HG03558 (cell line): ENCODE measurements around the gene SLC6A6.

ENCODE experiments used
- ATAC-seq: cut with Tn5 transposase; IDR thresholded peaks from one replicate; pipeline ENCODE4 v1.9.1; 2021; ENCODE audit warnings: moderate number of reproducible peaks; ENCODE audit not compliant: unreplicated experiment; ENCODE audit errors: extremely low read depth

The SLC6A6 gene

DNA sequence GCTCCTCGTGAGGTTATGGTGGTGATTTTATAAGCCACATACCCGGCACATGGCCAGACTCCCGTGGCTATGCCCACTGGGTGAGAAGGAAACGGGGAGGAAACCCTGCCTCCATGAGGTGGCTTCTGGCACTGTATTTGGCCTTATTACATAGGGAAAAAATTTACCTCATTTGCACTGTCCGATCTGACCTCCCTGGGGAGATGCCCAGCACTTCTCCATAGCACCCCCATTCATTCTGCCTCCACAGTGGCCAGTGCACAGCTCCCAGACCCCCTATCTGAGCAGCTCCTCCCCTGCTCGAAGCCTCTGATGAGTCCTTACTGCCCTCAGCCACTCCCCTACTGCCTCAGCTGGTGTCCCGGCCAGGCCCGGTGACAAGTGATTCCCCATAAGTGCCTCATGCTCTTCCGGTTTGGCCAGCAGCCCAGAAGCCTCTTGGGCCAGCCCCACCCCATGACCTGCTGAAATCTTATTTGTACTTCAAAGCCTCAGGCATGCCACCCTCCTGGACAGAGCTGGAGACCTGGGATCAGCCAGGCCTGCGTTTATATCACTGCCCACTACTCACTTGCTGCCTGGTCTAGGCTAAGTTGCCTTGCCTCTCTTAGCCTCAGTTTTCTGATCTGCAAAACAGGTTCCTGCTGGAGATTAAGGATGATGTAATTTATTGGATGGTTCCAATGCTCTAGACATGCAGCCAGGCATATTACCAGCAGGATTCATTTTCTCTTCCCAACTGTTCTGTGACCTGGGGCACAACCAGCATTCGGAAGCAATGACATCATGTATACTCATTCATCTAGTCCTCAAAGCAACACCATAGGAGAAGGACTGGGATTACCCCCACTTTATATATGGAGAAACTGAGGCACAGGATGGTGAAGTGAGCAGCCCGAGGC is 30.6 kb upstream of the SLC6A6 start:
- no peak for ATAC-seq

GRCh38 chr3:14372587-14372986 is 29.8 kb upstream of the SLC6A6 start:
- ATAC-seq = no peak

GRCh38 chr3:14373753-14374376 is 28.5 kb upstream of the SLC6A6 start:
- ATAC-seq = no peak

DNA sequence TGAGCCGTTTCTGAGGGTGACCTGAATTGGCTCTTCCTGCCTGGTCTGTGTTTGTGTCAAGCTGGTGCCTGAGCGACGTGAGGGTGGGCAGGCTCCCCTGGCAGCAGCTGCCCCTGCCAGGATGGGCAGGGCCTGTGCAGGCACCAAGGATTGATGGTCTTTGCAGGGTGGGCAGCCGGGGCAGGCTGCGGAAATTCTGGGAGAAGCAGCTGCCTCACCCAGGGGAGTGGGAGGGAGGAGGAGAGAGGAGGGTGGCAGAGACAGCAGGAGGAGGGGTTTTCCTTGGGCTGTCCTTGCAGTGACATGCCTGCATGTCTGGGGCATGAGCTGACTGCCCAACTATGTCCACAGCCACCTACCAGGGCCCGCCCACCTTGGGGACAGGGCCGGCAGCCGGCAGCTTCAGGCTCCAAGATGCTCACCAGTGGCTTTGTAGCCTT is 27.9 kb upstream of the SLC6A6 start:
- ATAC-seq = no peak

- ATAC-seq = no peak
Observed at GRCh38 chr3:14375192-14375591, 27.2 kb upstream of the SLC6A6 start.

DNA sequence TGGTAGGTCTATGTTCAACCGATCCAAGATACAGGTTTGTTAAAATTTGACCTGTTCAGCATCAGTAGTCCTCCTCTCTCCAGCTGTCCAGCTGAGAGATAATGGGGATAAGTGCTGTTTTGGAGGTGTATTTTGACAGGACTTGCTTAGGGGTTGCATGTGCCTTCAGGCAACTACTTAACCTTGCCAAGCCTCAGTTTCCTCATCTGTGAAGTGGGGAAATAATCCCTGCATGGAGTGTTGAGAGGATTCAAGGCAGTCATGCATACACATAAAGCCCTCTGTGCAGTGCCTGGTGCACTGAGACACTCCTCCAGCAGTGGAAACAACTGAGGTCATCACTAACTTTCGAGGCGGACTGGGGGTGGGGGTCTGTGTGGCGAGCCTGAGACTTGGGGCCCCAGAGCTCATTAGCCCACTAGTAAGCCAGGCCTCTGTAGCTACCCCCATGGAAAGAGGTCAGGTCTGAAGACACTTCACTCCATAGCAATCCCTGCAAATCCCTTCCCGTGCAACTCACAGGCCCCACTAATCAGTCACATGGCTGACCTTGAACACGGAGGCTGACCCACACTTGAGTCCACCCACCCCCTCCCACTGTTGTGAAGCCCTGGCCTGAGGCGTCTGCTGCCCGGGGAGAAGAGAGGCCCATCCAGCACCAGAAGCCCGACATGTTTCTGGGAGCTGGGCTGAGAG is 25.9 kb upstream of the SLC6A6 start:
- ATAC-seq = no peak

DNA sequence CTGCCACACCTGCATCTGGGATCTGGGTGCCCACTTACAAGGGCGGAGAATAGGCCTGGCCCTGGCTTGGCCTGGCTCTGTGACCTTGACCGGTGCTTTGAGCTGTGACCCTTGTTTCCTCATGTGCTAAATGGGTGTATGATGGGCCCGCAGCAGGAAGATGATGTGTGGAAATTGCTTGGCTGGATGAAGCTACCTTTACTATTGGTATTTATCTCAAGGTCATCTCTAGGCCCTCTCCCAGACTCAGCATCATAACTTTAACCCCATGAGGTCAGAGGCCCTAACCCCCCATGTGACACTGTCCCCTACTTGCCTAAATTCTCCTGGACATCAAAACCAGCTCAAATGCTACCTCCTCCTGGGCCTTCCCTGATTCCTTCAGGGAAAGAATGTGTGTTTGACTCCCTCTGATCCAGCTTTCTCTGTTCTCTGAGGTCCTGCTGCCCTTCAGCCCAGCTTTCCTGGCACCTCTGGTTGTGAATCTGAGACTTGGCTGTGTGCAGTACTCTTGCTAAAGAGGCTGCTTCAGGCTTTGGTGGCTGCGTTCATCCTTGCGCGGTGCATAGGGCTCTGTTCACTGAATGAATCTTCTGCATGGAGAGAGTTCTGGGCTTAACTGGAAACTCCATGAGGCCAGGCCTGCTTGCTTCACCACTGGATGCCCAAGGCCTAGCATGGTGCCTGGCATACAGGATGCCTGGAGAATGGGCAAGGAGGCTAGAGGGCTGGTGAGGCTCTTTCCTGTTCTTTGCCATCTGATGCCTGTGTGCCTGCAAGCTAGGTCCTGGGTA is 25.2 kb upstream of the SLC6A6 start:
- ATAC-seq = no peak

GRCh38 chr3:14377838-14378169 is 24.6 kb upstream of the SLC6A6 start:
- no peak for ATAC-seq

- no peak for ATAC-seq
Observed at GRCh38 chr3:14378415-14378814, 24.0 kb upstream of the SLC6A6 start.

- ATAC-seq = no peak
Observed at GRCh38 chr3:14379843-14380242, 22.6 kb upstream of the SLC6A6 start.

DNA sequence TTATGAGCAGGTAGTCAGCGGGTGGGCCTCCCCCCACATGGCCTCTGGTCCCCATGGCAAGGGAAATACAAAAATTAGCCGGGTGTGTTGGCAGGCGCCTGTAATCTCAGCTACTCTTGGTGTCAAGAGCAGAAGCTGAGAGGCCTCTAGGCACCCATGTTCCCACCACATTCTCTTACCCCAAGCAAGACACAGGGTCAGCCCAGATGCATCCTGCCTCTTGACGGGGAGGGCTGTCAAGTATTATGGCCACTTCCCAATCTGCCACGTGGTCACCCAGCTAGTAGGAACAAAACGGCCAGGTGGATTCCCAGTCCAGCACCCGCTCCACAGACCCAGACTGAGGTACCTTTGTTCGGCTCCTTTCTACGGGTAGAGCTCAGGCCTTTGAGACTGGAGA is 16.2 kb upstream of the SLC6A6 start:
- ATAC-seq = no peak

- no peak for ATAC-seq
Observed at GRCh38 chr3:14388201-14388600, 14.2 kb upstream of the SLC6A6 start.

DNA sequence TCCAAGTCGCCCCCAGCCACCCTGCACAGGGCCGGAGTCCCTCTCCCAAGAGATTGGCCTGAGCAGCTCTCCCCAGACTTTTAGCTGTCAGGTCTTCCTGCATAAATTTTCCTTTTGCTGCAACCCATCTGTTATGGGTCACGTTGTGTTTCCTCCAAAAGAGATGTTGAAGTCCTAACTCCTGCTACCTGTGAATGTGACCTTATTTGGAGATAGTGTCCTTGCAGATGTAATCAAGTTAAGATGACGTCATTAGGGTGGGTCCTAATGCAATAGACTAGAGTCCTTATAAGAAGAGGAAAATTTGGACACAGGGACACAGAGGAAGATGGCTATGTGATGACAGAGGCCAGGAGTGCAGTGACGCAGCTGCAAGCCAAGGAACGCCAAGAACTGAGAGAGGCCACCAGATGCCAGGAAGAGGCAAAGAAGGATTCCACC is 13.2 kb upstream of the SLC6A6 start:
- ATAC-seq = no peak

GRCh38 chr3:14389716-14390115 is 12.7 kb upstream of the SLC6A6 start:
- ATAC-seq = no peak

DNA sequence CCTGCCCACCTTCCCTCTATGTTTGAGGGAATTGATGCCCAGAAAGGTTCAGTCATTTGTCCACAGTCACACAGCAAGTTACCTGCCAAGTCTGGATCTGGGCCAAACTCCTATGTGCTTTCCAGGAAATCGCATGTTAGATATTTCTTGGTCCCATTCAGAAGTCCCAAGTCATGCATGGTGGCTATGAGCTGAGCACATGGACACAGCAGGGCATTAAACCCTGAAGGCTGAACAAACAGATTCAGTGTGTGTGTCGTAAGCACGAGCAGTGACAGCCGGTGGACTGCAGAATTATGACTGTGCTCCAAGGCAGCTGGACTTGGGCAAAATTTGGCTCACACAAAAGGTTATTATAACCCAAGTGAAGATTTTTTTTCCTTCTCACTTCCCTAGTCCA is 11.4 kb upstream of the SLC6A6 start:
- no peak for ATAC-seq

- ATAC-seq = no peak
Observed at GRCh38 chr3:14392231-14392630, 10.2 kb upstream of the SLC6A6 start.

GRCh38 chr3:14392803-14393319 is 9.5 kb upstream of the SLC6A6 start:
- ATAC-seq = no peak

- ATAC-seq = no peak
Observed at GRCh38 chr3:14393440-14394106, 8.8 kb upstream of the SLC6A6 start.

GRCh38 chr3:14396031-14396692 is 6.2 kb upstream of the SLC6A6 start:
- no peak for ATAC-seq
